ENCODE results near the gene YEATS2.
"Not testable (repeated sequence)": the region's sequence is repeated elsewhere in the genome, so short reads cannot be mapped to it uniquely, and the experiment has no call there.

YEATS2 gene

GRCh38 chr3:183697610-183698317 lies at the start of gene YEATS2:
Gene YEATS2, plus strand, starts transcription at chr3:183697797. Its CDS starts 17,366 bp downstream, at chr3:183715163.
- peak; percentile 55 for DNase-seq (ENCODE audit: low read depth)

- DNase-seq (ENCODE audit: low read depth): peak; percentile 93
Measured at GRCh38 chr3:183650554-183650953, 47.0 kb upstream of the YEATS2 start.

- DNase-seq (ENCODE audit: low read depth): no peak
Measured at GRCh38 chr3:183653209-183654064, 44.2 kb upstream of the YEATS2 start.

GRCh38 chr3:183654727-183655126 lies 42.9 kb upstream of the YEATS2 start:
- no peak for DNase-seq (ENCODE audit: low read depth)

DNA sequence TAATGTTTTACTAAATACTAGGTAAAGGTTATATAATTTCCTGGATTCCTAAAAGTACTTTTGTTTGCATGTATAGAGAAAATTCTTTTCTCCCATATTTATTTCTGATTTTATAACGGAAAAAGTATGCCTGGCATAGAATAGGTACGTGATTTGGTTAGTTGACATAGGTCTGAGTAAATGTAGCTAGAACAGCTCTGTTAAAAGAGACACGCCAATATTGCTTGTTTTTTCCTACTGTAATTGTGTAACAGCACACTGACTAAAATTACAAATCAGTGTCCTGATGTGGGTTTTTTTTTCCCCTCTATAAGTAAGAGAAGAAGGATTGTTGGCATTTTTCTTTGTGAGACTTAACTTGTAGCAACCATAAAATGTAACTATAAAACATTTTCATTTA lies 35.5 kb upstream of the YEATS2 start:
- DNase-seq (ENCODE audit: low read depth): no peak

GRCh38 chr3:183664913-183665381 lies 32.6 kb upstream of the YEATS2 start:
- DNase-seq (ENCODE audit: low read depth): peak; percentile 94

DNA sequence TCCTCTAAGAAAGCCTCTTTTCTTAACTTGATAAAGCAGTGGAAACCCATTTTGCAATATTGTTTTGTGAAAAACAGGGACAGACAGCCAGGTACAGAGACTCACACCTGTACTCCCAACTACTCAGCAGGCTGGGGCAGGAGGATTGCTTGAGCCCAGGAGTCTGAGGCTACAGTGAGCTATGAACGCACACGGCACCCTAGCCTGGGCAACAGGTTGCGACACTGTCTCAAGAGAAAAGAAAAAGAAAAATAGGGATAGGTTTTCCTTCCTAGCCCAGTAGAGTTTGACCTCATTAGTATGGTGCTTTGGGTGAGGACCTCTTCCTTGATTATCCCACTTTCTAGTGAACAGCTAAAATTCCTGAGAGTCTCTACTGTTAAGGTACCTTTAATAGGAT lies 17.5 kb upstream of the YEATS2 start:
- no peak for DNase-seq (ENCODE audit: low read depth)

GRCh38 chr3:183687705-183688104 lies 9.9 kb upstream of the YEATS2 start:
- DNase-seq (ENCODE audit: low read depth): no peak

DNA sequence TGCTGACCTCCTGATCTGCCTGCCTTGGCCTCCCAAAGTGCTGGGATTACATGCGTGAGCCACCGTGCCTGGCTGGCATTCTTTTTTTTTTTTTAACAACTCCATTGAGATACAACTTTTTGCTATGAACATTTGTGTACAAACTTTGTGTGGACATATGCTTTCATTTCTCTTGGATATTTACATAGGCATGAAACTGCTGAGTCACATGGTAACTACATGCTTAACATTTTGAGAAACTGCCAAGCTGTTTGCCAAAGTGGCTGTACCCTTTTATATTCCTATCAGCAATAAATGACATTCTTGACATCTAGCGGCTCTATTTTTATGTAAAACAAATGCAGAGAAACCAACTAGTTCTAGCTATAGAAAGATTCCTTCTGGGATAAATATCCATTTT lies 8.7 kb upstream of the YEATS2 start:
- peak; percentile 16 for DNase-seq (ENCODE audit: low read depth)

DNA sequence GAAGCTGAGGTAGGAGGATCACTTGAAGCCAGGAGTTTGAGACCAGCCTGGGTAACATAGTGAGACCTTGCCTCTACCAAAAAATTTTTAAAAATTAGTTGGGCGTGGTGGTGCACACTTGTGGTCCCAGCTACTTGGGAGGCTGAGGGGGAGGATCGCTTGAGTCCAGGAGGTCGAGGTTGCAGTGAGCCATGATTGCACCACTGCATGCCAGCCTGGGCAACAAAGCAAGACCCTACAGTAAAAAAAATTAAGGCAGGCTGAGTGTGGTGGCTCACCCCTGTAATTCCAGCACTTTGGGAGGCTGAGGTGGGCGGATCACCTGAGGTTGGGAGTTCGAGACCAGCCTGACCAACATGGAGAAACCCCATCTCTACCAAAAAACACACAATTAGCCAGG lies 8.0 kb upstream of the YEATS2 start:
- DNase-seq (ENCODE audit: low read depth): not testable (repeated sequence)

DNA sequence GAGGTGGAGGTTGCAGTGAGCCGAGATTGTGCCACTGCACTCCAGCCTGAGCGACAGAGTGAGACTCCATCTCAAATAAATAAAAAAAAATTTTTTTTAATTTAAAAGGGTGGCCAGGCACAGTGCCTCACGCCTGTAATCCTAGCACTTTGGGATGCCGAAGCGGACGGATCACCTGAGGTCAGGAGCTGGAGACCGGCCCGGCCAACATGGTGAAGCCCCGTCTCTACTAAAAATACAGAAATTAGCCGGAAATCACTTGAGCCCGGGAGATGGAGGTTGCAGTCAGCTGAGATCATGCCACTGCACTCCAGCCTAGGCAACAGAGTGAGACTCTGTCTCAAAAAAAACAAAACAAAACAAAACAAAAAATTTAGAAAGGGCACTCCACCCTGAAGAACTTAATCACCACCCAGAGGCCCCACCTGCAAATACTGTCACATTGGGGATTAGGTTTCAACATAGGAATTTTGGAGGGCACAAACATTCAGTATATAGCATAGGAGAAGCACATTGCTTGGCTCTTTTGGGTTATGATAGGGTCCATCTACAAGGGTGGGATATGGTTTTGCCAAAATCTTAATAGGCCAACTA lies 7.1 kb upstream of the YEATS2 start:
- DNase-seq (ENCODE audit: low read depth): no peak

GRCh38 chr3:183692436-183692835 lies 5.2 kb upstream of the YEATS2 start:
- no peak for DNase-seq (ENCODE audit: low read depth)

DNA sequence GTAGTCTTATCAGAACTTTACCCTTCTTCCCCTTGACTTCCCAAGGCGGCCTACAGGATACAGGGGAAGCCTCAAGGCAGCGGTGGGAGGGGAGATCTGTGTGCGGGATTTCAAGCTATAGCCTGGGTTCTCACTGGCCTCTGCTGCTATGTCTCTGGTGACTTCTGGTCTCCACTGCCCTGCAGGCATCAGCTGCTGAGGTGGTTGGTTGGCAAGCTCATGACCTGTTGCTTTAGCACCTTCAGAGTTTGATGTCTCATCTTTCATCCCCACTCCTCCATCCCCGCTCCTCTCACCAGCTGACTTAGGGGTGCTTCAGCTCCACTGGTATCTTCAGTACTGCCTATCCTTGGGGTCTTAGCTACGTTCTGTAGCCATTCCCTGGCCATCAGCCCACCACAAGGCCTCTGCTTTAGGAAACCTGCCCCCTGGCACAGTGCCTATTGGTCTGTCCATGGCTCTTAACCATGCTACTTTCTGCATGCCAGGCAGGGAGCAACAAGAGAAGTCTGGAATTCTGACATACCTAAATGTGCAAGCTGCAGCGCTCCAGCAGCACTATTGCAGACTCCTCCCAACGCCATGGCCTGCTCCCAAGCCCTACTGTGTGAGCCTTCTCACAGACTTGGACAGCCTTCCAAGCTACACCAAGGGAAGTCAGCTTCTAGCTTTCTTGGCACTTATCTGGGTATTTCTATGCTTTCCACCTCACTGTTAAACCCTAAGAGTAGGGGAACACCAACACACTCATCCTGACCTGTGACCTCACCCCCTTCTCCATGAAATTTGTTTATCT lies 1.8 kb upstream of the YEATS2 start:
- DNase-seq (ENCODE audit: low read depth): no peak

DNA sequence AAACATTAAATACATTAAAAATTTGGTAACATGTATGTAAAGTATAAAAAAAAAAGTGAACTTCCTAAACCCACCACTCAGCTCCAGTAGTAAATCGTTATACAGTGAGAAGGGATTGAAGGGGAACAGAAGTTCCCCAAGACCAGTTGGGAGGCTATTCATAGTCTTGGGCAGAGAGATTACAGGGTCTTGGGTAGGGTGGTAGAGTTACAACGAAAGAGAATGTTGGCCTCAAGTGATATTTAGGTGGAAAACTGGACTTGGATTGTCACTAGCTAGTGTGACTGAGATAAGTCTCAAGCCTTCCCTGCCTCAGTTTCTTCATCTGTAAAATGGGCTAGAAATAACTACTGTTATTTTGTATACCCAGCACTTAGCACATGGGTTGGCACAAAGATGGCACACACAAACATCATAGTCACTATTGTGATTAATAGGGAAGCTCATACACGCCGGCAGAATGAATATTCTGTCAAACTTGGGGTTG lies 431 bp upstream of the YEATS2 start:
- DNase-seq (ENCODE audit: low read depth): no peak

- DNase-seq (ENCODE audit: low read depth): peak; percentile 51
Measured at GRCh38 chr3:183698318-183698751, 738 bp downstream of the YEATS2 start.

DNA sequence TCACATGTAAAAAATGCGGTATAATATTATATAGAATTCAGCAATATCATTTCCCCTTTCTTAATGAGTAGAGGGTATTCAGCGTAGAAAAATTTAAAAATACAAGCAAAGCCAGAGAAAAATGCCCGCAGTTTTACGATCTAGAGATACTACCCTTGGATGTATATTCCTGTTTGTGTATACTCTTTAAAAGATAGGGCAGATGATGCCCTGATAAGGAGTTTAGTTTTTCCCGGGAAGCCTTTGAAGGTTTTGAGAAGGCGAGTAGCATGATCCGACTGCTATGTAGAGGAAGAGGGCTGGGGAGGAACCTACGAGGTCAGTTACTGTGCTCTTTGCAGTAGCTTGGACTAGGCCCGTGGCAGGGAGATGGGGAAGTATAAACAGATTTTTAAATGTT lies 1.2 kb downstream of the YEATS2 start:
- peak; percentile 58 for DNase-seq (ENCODE audit: low read depth)

- DNase-seq (ENCODE audit: low read depth): no peak
Measured at GRCh38 chr3:183699238-183699947, 1.8 kb downstream of the YEATS2 start.

- DNase-seq (ENCODE audit: low read depth): no peak
Measured at GRCh38 chr3:183701744-183702143, 4.1 kb downstream of the YEATS2 start.

DNA sequence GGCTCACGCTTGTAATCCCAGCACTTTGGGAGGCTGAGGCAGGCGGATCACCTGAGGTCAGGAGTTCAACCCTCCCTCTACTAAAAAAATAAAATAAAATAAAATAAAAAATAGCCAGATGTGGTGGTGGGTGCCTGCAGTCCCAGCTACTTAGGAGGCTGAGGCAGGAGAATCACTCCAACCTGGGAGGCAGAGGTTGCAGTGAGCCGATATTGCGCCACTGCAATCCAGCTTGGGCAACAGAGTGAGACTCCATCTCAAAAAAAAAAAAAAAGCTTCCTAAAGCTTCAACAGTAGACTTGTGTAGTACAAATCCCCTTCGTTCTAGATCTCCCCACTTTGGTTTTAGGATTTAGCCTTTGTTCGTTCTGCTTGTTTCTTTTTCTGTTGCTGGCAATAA lies 6.3 kb downstream of the YEATS2 start:
- DNase-seq (ENCODE audit: low read depth): peak; percentile 25

DNA sequence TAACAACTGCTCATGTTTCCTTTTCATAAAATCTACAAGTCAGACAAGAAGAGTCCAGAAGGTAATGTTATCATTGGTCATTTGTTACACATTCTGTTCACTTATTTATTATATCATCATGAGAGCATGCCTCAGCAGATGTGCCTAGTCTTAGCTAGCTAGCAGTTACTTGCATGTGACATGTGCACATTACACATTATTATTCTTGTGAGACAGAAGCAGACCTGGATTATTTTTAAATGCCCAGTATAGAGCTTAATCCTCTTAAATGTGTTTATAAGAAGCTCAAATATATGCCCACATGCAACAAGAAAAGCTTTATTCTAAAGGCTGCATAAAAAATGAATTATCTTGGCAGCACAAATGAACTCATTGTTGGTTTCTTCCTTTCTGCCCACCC lies 12.6 kb downstream of the YEATS2 start:
- DNase-seq (ENCODE audit: low read depth): no peak

DNA sequence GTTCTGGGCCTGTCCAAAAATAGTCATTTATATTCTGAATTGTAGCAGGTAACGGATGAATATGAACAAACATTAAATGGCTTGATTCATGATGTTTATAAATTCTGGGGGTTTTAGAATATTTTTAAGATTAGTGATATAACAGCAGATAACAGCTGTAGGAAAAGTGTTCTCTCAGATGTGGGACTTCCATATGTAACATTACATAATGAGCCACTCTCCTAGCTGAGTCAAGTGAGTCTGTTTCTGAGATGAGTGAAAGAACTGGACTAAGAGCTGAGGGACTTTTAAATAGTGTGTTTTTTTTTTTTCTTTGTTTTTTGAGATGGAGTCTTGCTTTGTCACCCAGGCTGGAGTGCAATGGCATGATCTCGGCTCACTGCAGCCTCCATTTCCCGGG lies 13.9 kb downstream of the YEATS2 start:
- peak; percentile 39 for DNase-seq (ENCODE audit: low read depth)

Measured in amniotic epithelial cell (primary cell).